ENCODE data around the gene ARRB1.

The ARRB1 gene

GRCh38 chr11:75239531-75240290 lies 111.8 kb downstream of the ARRB1 start:
- Histone ChIP-seq H2AFZ (ENCODE audit: low read length) (no peak overlapping the region), H3K9me3 (ENCODE audit: low read length) (no peaks in the 10 kb centered on the region), H3K9ac (ENCODE audit: low read length) (no peak overlapping the region), H3F3A (ENCODE audit: insufficient read depth, low read length) (no peaks in the 10 kb centered on the region), H3K79me2 (ENCODE audit: insufficient read depth, low read length) (no peaks in the 10 kb centered on the region), H3K4me3 (ENCODE audit: low read depth, low read length, poor library complexity, severe bottlenecking) (no peak overlapping the region), H3K4me2 (ENCODE audit: low read length) (no peak overlapping the region), H3K4me1 (ENCODE audit: insufficient read depth, low read length, severe bottlenecking) (no peaks in the 10 kb centered on the region), H3K9me2 (ENCODE audit: low read depth, low read length) (no peaks in the 10 kb centered on the region), H3K36me3 (ENCODE audit: insufficient read depth, low read length) (no peaks in the 10 kb centered on the region), H4K20me1 (ENCODE audit: insufficient read depth, low read length) (no peaks in the 10 kb centered on the region), H3K27me3 (ENCODE audit: insufficient read depth, low read length) (no peaks in the 10 kb centered on the region), H3K27ac (ENCODE audit: low read depth, low read length, poor library complexity, severe bottlenecking) (no peak overlapping the region)
- TF ChIP-seq EZH2 (IDR thresholded peaks at IDR 0.05; ENCODE audit: borderline replicate concordance, low read length) (no peak), CTCF (IDR thresholded peaks at IDR 0.05; ENCODE audit: low read length) (no peak)

GRCh38 chr11:75238595-75239440 lies 112.6 kb downstream of the ARRB1 start:
- H3K4me2 ChIP-seq (ENCODE audit: low read length): no peak overlapping the region
- H2AFZ ChIP-seq (ENCODE audit: low read length): no peak overlapping the region
- no peaks in the 10 kb centered on the region for H3K9me2 ChIP-seq (ENCODE audit: low read depth, low read length)
- H3K4me3 ChIP-seq (ENCODE audit: low read depth, low read length, poor library complexity, severe bottlenecking): no peak overlapping the region
- no peak overlapping the region for H3K27ac ChIP-seq (ENCODE audit: low read depth, low read length, poor library complexity, severe bottlenecking)
- no peaks in the 10 kb centered on the region for H3F3A ChIP-seq (ENCODE audit: insufficient read depth, low read length)
- no peaks in the 10 kb centered on the region for H3K4me1 ChIP-seq (ENCODE audit: insufficient read depth, low read length, severe bottlenecking)
- H3K9me3 ChIP-seq (ENCODE audit: low read length): no peaks in the 10 kb centered on the region
- no peaks in the 10 kb centered on the region for H3K36me3 ChIP-seq (ENCODE audit: insufficient read depth, low read length)
- no peak overlapping the region for H3K9ac ChIP-seq (ENCODE audit: low read length)
- H3K27me3 ChIP-seq (ENCODE audit: insufficient read depth, low read length): no peaks in the 10 kb centered on the region
- TF ChIP-seq EZH2 (IDR thresholded peaks at IDR 0.05; ENCODE audit: borderline replicate concordance, low read length) (no peak), CTCF (IDR thresholded peaks at IDR 0.05; ENCODE audit: low read length) (no peak)
- H4K20me1 ChIP-seq (ENCODE audit: insufficient read depth, low read length): no peaks in the 10 kb centered on the region
- H3K79me2 ChIP-seq (ENCODE audit: insufficient read depth, low read length): no peaks in the 10 kb centered on the region

GRCh38 chr11:75237050-75237449 lies 114.4 kb downstream of the ARRB1 start:
- Histone ChIP-seq H3K9me2 (ENCODE audit: low read depth, low read length) (no peaks in the 10 kb centered on the region), H3K9me3 (ENCODE audit: low read length) (no peaks in the 10 kb centered on the region), H4K20me1 (ENCODE audit: insufficient read depth, low read length) (no peaks in the 10 kb centered on the region), H3K9ac (ENCODE audit: low read length) (no peak overlapping the region), H3K4me2 (ENCODE audit: low read length) (no peak overlapping the region), H3K4me1 (ENCODE audit: insufficient read depth, low read length, severe bottlenecking) (no peaks in the 10 kb centered on the region), H3K27me3 (ENCODE audit: insufficient read depth, low read length) (no peaks in the 10 kb centered on the region), H3K79me2 (ENCODE audit: insufficient read depth, low read length) (no peaks in the 10 kb centered on the region), H2AFZ (ENCODE audit: low read length) (no peak overlapping the region), H3K36me3 (ENCODE audit: insufficient read depth, low read length) (no peaks in the 10 kb centered on the region), H3K4me3 (ENCODE audit: low read depth, low read length, poor library complexity, severe bottlenecking) (no peak overlapping the region), H3F3A (ENCODE audit: insufficient read depth, low read length) (no peaks in the 10 kb centered on the region), H3K27ac (ENCODE audit: low read depth, low read length, poor library complexity, severe bottlenecking) (no peak overlapping the region)
- TF ChIP-seq CTCF (IDR thresholded peaks at IDR 0.05; ENCODE audit: low read length) (no peak), EZH2 (IDR thresholded peaks at IDR 0.05; ENCODE audit: borderline replicate concordance, low read length) (no peak)

Data from OCI-LY1 (cell line).